Endodermal cell (in vitro differentiated cells): ENCODE data around the gene WDR73. TPM values are rescaled to one million over a fixed set of nuclear protein-coding genes. Genes with fewer than 3 reads are reported as not detected.
"Not testable (repeated sequence)": the region's sequence is repeated elsewhere in the genome, so short reads cannot be mapped to it uniquely, and the experiment has no call there.

Experiments used
- DNase-seq: peaks from one replicate; pipeline ENCODE4 v3.0.0-alpha.2; 2017
- H3K27ac ChIP-seq: 2 replicates; pipeline ENCODE4 v1.5.1; 2013; ENCODE audit warnings: mild to moderate bottlenecking, low read depth, low read length, moderate library complexity
- H3K27me3 ChIP-seq: 2 replicates; pipeline ENCODE4 v1.6.1; 2013; ENCODE audit warnings: mild to moderate bottlenecking, low read length, moderate library complexity; ENCODE audit not compliant: insufficient read depth, control insufficient read depth, poor library complexity, severe bottlenecking
- H3K36me3 ChIP-seq: 2 replicates; pipeline ENCODE4 v1.7.0; 2013; ENCODE audit warnings: mild to moderate bottlenecking, low read length, moderate library complexity; ENCODE audit not compliant: control insufficient read depth, insufficient read depth
- H3K4me1 ChIP-seq: one replicate; pipeline ENCODE4 v1.7.0; 2013; ENCODE audit warnings: low read length; ENCODE audit not compliant: control insufficient read depth, insufficient read depth
- H3K4me3 ChIP-seq: 2 replicates; pipeline ENCODE4 v1.5.1; 2013; ENCODE audit warnings: mild to moderate bottlenecking, low read length, moderate library complexity
- H3K9ac ChIP-seq: 2 replicates; pipeline ENCODE4 v1.6.1; 2013; ENCODE audit warnings: mild to moderate bottlenecking, low read length, moderate library complexity; ENCODE audit not compliant: poor library complexity, severe bottlenecking; ENCODE audit errors: extremely low read depth
- H3K9me3 ChIP-seq: 2 replicates; pipeline ENCODE4 v1.6.1; 2013; ENCODE audit warnings: mild to moderate bottlenecking, low read length, moderate library complexity; ENCODE audit not compliant: control insufficient read depth
- H3K27ac Mint-ChIP-seq: 2 replicates; pipeline ENCODE4 v1.8.0; 2020; ENCODE audit warnings: mixed read lengths
- H3K27me3 Mint-ChIP-seq: 2 replicates; pipeline ENCODE4 v1.8.0; 2021; ENCODE audit warnings: mild to moderate bottlenecking, mixed read lengths; ENCODE audit not compliant: insufficient read depth
- H3K36me3 Mint-ChIP-seq: 2 replicates; pipeline ENCODE4 v1.8.0; 2020; ENCODE audit warnings: low read depth, mixed read lengths
- H3K4me1 Mint-ChIP-seq: 2 replicates; pipeline ENCODE4 v1.8.0; 2020; ENCODE audit warnings: mixed read lengths
- H3K4me3 Mint-ChIP-seq: 2 replicates; pipeline ENCODE4 v1.8.0; 2020; ENCODE audit warnings: mild to moderate bottlenecking, moderate library complexity, mixed read lengths
- H3K9me3 Mint-ChIP-seq: 2 replicates; pipeline ENCODE4 v1.8.0; 2020; ENCODE audit warnings: mild to moderate bottlenecking, mixed read lengths
- CTCF ChIP-seq: fragments of 200-600 bp; sonication (generic); conservative IDR thresholded peaks from 2 replicates; pipeline ENCODE4 v1.5.0; 2021; ENCODE audit warnings: antibody characterized with exemption, mild to moderate bottlenecking
- WGBS, 2 experiments: methylation state at CpG; one replicate each; pipeline versions ENCODE4 v1.1.5 to v1.1.7; 2013; ENCODE audit warnings: missing lambda C conversion rate in 2 of 2, mixed read lengths in 1 of 2; ENCODE audit not compliant: insufficient coverage in 1 of 2, insufficient read length in 1 of 2; 5-methylcytosine and 5-hydroxymethylcytosine counted together
- total RNA-seq, 2 donors: library from RNA; stranded (reverse); fragmentation: NEBNext Ultra II Directional in 1 of 2; extraction: Animal tissue kit (Norgen Biotek cat#: 25700) in 1 of 2; gene quantifications; 2 replicates in 1 of 2; 3 replicates in 1 of 2; pipeline ENCODE4 v1.2.1, GENCODE V29; 2021

Gene WDR73
- total RNA-seq, 2 donors from 2014 or later, result 44.1 to 46.8 TPM

- no peaks in the 10 kb centered on the region for H3K9me3 Mint-ChIP-seq
- no peak overlapping the region for H3K9ac ChIP-seq
- peaks cover 59% of the 10 kb centered on the region for H3K36me3 ChIP-seq
- no peak for DNase-seq
- H3K27me3 Mint-ChIP-seq, result no peaks in the 10 kb centered on the region
- H3K4me3 Mint-ChIP-seq, result no peak overlapping the region
- peaks cover 16% of the 10 kb centered on the region for H3K9me3 ChIP-seq
- no peak for TF ChIP-seq CTCF
- WGBS, 2 experiments, result 94 to 95% methylated on average over 7 to 8 of the region's 8 CpGs
- no peak overlapping the region for H3K27ac ChIP-seq
- no peak overlapping the region for H3K27ac Mint-ChIP-seq
- H3K4me1 ChIP-seq, result no peaks in the 10 kb centered on the region
- peaks cover 45% of the 10 kb centered on the region for H3K36me3 Mint-ChIP-seq
- H3K4me1 Mint-ChIP-seq, result no peaks in the 10 kb centered on the region
- H3K27me3 ChIP-seq, result no peaks in the 10 kb centered on the region
- no peak overlapping the region for H3K4me3 ChIP-seq
Measured at GRCh38 chr15:84690342-84690741, 36.3 kb upstream of the WDR73 start.

- no peaks in the 10 kb centered on the region for H3K4me1 ChIP-seq
- WGBS, 2 experiments, result 86 to 97% methylated on average over 3 to 4 of the region's 4 CpGs
- H3K9ac ChIP-seq, result no peak overlapping the region
- no peak overlapping the region for H3K27ac ChIP-seq
- Mint-ChIP-seq H3K27ac (no peak overlapping the region), H3K4me3 (no peak overlapping the region), H3K4me1 (no peaks in the 10 kb centered on the region), H3K27me3 (no peaks in the 10 kb centered on the region), H3K9me3 (no peaks in the 10 kb centered on the region), H3K36me3 (peaks cover 50% of the 10 kb centered on the region)
- H3K4me3 ChIP-seq, result no peak overlapping the region
- H3K36me3 ChIP-seq, result peaks cover 63% of the 10 kb centered on the region
- H3K9me3 ChIP-seq, result peaks cover 16% of the 10 kb centered on the region
- no peaks in the 10 kb centered on the region for H3K27me3 ChIP-seq
- TF ChIP-seq CTCF, result no peak
- DNase-seq, result no peak
Measured at GRCh38 chr15:84689858-84690257, 35.8 kb upstream of the WDR73 start.

DNA sequence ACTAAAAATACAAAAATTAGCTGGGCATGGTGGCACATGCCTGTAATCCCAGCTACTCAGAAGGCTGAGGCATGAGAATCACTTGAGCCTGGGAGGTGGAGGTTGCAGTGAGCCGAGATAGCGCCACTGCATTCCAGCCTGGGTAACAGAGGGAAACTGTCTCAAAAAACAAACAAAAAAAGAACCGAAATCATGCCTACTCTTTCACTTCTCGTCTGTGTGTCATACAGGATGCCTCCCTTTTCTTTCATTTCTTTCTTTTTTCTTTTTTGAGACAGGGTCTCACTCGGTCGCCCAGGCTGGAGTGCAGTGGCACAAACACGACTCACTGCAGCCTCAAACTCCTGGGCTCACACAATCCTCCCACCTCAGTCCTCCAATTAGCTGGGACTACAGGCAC lies 32.4 kb upstream of the WDR73 start:
- H3K4me3 ChIP-seq, H3K27ac ChIP-seq, H3K4me1 Mint-ChIP-seq, H3K9ac ChIP-seq, H3K27me3 Mint-ChIP-seq, H3K4me3 Mint-ChIP-seq, H3K9me3 Mint-ChIP-seq, H3K27me3 ChIP-seq, H3K4me1 ChIP-seq, DNase-seq: not testable (repeated sequence)
- H3K27ac Mint-ChIP-seq, result peak overlapping the region; percentile 44
- WGBS, 2 experiments, result 93 to 95% methylated on average over 5 to 7 of the region's 7 CpGs
- H3K36me3 ChIP-seq, result peaks cover 89% of the 10 kb centered on the region
- peaks cover 74% of the 10 kb centered on the region for H3K36me3 Mint-ChIP-seq
- peaks cover 16% of the 10 kb centered on the region for H3K9me3 ChIP-seq

DNA sequence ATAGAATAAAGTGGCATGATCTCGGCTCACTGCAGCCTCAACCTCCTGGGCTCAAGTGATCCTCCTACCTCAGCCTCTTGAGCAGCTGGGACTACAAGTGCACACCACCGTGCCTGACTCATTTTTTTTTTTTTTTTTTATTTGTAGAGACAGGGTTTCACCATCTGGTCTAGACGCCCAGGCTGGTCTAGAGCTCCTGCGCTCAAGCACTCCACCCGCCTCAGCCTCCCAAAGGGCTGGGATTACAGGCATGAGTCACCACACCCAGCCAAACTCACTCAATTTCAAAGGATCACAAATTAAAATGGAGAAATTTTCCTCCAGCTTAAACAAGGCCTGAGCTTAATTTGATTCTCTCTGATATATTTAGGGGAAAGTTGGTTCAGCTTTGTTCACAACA lies 31.2 kb upstream of the WDR73 start:
- peaks cover 73% of the 10 kb centered on the region for H3K36me3 Mint-ChIP-seq

More for the DNA sequence above, 31.2 kb upstream of the WDR73 start:
- H3K27me3 Mint-ChIP-seq, result no peaks in the 10 kb centered on the region
- no peak overlapping the region for H3K4me3 Mint-ChIP-seq
- no peaks in the 10 kb centered on the region for H3K9me3 Mint-ChIP-seq
- no peaks in the 10 kb centered on the region for H3K4me1 ChIP-seq
- peak overlapping the region; percentile 26 for H3K27ac Mint-ChIP-seq
- 87% methylated on average over 5 of the region's 5 CpGs; no CpG with 5 or more reads in 1 of the 2 experiments for WGBS, 2 experiments
- H3K4me3 ChIP-seq, result no peak overlapping the region
- no peak for DNase-seq
- H3K36me3 ChIP-seq, result peaks cover 89% of the 10 kb centered on the region
- no peaks in the 10 kb centered on the region for H3K4me1 Mint-ChIP-seq
- no peak overlapping the region for H3K9ac ChIP-seq
- peaks cover 5% of the 10 kb centered on the region for H3K9me3 ChIP-seq
- no peak for TF ChIP-seq CTCF
- H3K27ac ChIP-seq, result no peak overlapping the region
- H3K27me3 ChIP-seq, result no peaks in the 10 kb centered on the region
